COR-L47 (cell line): Measurements from ENCODE around the gene TAF7L.

ENCODE experiments used
- DNase-seq: peaks from one replicate; lab custom pipeline; 2025; lab: John Stamatoyannopoulos, UW

The TAF7L gene

DNA sequence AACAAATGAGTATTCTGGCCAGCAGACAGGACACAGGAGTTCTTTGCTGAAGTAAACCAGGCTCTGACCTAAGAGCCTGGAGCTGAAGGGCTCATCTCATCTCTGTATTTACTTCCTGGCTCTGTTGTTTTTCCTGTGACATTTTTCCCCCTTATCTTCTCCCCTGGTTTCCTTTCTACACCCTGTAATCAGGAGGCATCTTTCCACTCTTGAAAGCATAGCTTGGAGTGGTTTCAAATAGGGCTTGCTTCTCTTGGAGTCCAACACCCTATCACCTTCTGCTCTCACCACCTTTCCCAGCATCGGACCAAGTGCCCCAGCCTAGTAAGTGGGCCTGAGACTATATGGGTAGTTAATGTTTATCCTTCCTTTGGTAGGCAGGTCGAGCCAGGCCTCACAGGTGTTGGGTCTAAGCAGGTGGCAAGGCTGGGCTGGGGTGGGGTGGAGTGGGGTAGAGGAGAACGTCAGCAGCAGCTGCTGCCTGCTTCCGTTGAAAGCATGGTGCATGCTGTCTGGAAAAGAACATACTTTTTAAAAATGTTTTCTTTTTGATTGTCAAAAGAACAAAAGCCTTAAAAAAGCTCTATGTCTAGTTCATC is 70.4 kb downstream of the TAF7L start:
- no peak for DNase-seq

DNA sequence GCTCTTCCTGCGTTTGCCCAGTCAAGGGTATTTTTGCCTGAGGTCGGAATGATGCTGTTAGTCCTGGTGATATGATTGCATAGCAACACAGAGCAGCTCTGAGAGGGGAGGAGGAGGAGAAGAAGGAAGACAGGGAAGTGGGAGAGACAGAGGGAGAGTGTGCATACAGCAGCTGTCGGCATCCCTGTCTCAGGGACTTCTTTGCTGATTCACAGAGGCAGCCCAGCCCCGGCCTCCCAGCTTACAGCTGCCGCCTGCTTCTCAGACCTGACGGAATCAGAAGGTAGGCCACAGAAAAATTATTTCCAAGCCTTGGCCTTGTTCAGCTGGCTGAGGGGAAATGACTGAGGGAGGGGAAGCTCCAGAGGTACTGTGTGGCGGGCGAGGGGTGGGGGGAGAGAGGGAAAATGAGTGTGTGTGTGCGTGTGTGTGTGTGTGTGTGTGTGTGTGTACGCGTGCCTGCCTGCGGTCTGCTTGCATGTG is 71.2 kb downstream of the TAF7L start:
- no peak for DNase-seq

- no peak for DNase-seq
Observed at GRCh38 chrX:101219116-101219863, 71.8 kb downstream of the TAF7L start, which contains the start of gene DRP2. DRP2 (plus strand) TSS chrX:101219786; CDS start chrX:101231648, 11,862 bp downstream.
